Tibial artery (tissue), 4 donors: ENCODE results near the gene PLIN4.
A peak's percentile ranks its signal among the peaks of the same experiment; 100 is the strongest.
"Not testable (repeated sequence)": the region's sequence is repeated elsewhere in the genome, so short reads cannot be mapped to it uniquely, and the experiment has no call there.

Source experiments
- DNase-seq, 2 donors: peaks; one replicate each; pipeline ENCODE4 v3.0.0-alpha.2; 2019
- H3K27ac ChIP-seq, 2 donors: fragments of 200-600 bp; sonication (generic) in 1 of 2; 1 replicate in 1 of 2; 2 replicates in 1 of 2; pipeline ENCODE4 v1.5.1; 2018 to 2019; ENCODE audit warnings: mild to moderate bottlenecking in 1 of 2
- H3K27me3 ChIP-seq, 2 donors: fragments of 200-600 bp; sonication (generic) in 1 of 2; one replicate each; pipeline versions ENCODE4 v1.5.1 to v1.6.0; 2016 to 2019
- H3K36me3 ChIP-seq, 3 donors: fragments of 200-600 bp; sonication (generic) in 2 of 3; one replicate each; pipeline ENCODE4 v1.5.1; 2016 to 2019; ENCODE audit warnings: mild to moderate bottlenecking in 2 of 3
- H3K4me1 ChIP-seq, 4 donors: fragments of 200-600 bp; sonication (generic) in 2 of 4; 1 replicate in 3 of 4; 2 replicates in 1 of 4; pipeline ENCODE4 v1.5.1; 2016 to 2019
- H3K4me3 ChIP-seq, 2 donors: fragments of 200-600 bp; sonication (generic) in 1 of 2; 1 replicate in 1 of 2; 2 replicates in 1 of 2; pipeline ENCODE4 v1.5.1; 2018 to 2019; ENCODE audit warnings: mild to moderate bottlenecking in 2 of 2
- H3K9me3 ChIP-seq, 3 donors: fragments of 200-600 bp; sonication (generic) in 1 of 3; one replicate each; pipeline ENCODE4 v1.5.1; 2016 to 2019
- CTCF ChIP-seq, 2 experiments: fragments of 200-600 bp in 1 of 2; fragments of 450-650 bp in 1 of 2; IDR thresholded peaks; one replicate each; pipeline ENCODE4 v1.5.1; 2017 to 2019; ENCODE audit warnings: antibody characterized with exemption in 2 of 2, mild to moderate bottlenecking in 1 of 2, moderate library complexity in 1 of 2
- intact Hi-C: fragments of 100-400 bp; cut with DNase I; formaldehyde crosslinking; loops from one replicate; pipeline ENCODE4 v1.15.0; 2023; ENCODE audit warnings: low total_unique reads

Gene PLIN4

GRCh38 chr19:4518345-4519171 is at the start of gene PLIN4:
Gene PLIN4, minus strand, starts transcription at chr19:4518486. Its CDS starts 214 bp downstream, at chr19:4518272.
- no peaks in the 10 kb centered on the region for H3K36me3 ChIP-seq
- DNase-seq: no peak
- H3K27ac ChIP-seq: no peak within 1 kb of the TSS
- H3K27me3 ChIP-seq: peaks cover 0 to 44% of the 10 kb centered on the region in 2 donors
- no peak for TF ChIP-seq CTCF (IDR thresholded peaks at IDR 0.05)
- H3K4me3 ChIP-seq: peak within 1 kb of the TSS; percentile 10 to 31
- intact Hi-C loops: no loop called here
- H3K4me1 ChIP-seq: peaks cover 0 to 16% (median 10%) of the 10 kb centered on the region in 4 donors
- no peaks in the 10 kb centered on the region for H3K9me3 ChIP-seq

GRCh38 chr19:4567584-4568071 is 49.3 kb upstream of the PLIN4 start:
- no peaks in the 10 kb centered on the region for H3K4me1 ChIP-seq
- no peak overlapping the region for H3K27ac ChIP-seq
- intact Hi-C loops: no loop called here
- H3K36me3 ChIP-seq: no peaks in the 10 kb centered on the region
- DNase-seq: no peak
- H3K4me3 ChIP-seq: no peak overlapping the region
- peak; percentile 44 to 52 for TF ChIP-seq CTCF (IDR thresholded peaks at IDR 0.05)
- H3K27me3 ChIP-seq: peaks cover 0 to 44% of the 10 kb centered on the region in 2 donors
- no peaks in the 10 kb centered on the region for H3K9me3 ChIP-seq

- intact Hi-C loops: no loop called here
- Histone ChIP-seq H3K9me3 (no peaks in the 10 kb centered on the region), H3K36me3 (no peaks in the 10 kb centered on the region), H3K4me3 (no peak overlapping the region), H3K27ac (no peak overlapping the region), H3K27me3 (peaks cover 0 to 39% of the 10 kb centered on the region in 2 donors), H3K4me1 (no peaks in the 10 kb centered on the region)
- TF ChIP-seq CTCF (IDR thresholded peaks at IDR 0.05): no peak
- no peak for DNase-seq
Measured at GRCh38 chr19:4566402-4567051, 48.2 kb upstream of the PLIN4 start.

GRCh38 chr19:4563562-4563961 is 45.3 kb upstream of the PLIN4 start:
- intact Hi-C loops: loop anchor here (5.0 kb wide), 1 partner anchor 59 kb away; no protein-coding TSS in a partner anchor
- H3K27ac ChIP-seq, H3K4me1 ChIP-seq, H3K36me3 ChIP-seq, H3K9me3 ChIP-seq, H3K4me3 ChIP-seq, DNase-seq: not testable (repeated sequence)
- peaks cover 0 to 31% of the 10 kb centered on the region in 2 donors for H3K27me3 ChIP-seq

- not testable (repeated sequence) for H3K27ac ChIP-seq, DNase-seq, H3K9me3 ChIP-seq, H3K4me3 ChIP-seq, H3K4me1 ChIP-seq, H3K36me3 ChIP-seq
- peaks cover 0 to 31% of the 10 kb centered on the region in 2 donors for H3K27me3 ChIP-seq
- intact Hi-C loops: loop anchor here (5.0 kb wide), 1 partner anchor 60 kb away; no protein-coding TSS in a partner anchor
Measured at GRCh38 chr19:4562085-4562484, 43.8 kb upstream of the PLIN4 start.

GRCh38 chr19:4559569-4559968 is 41.3 kb upstream of the PLIN4 start, which contains the start of gene SEMA6B:
Gene SEMA6B, minus strand, starts transcription at chr19:4559684. Its CDS starts 1,227 bp downstream, at chr19:4558457.
- intact Hi-C loops: loop anchor here (5.0 kb wide), 1 partner anchor 78 kb away; the partner anchor contains the start of gene TNFAIP8L1

More at GRCh38 chr19:4559569-4559968, 41.3 kb upstream of the PLIN4 start, which contains the start of gene SEMA6B:
- TF ChIP-seq CTCF (IDR thresholded peaks at IDR 0.05): no peak
- Histone ChIP-seq H3K27ac (no peak within 1 kb of the TSS), H3K4me1 (no peaks in the 10 kb centered on the region), H3K36me3 (no peaks in the 10 kb centered on the region), H3K27me3 (peaks cover 0 to 30% of the 10 kb centered on the region in 2 donors), H3K4me3 (peak within 1 kb of the TSS; percentile 23 to 34), H3K9me3 (no peaks in the 10 kb centered on the region)
- peak in 1 of 2 donors; percentile 53 for DNase-seq
